HG03095 (cell line): ENCODE measurements around the gene PTPRN2.
"Not testable (repeated sequence)": the region's sequence is repeated elsewhere in the genome, so short reads cannot be mapped to it uniquely, and the experiment has no call there.

ENCODE experiments used
- ATAC-seq: cut with Tn5 transposase; IDR thresholded peaks from one replicate; pipeline ENCODE4 v1.9.1; 2021; ENCODE audit warnings: moderate library complexity; ENCODE audit not compliant: unreplicated experiment

PTPRN2 gene

GRCh38 chr7:157784041-157784835, 803.4 kb downstream of the PTPRN2 start:
- ATAC-seq, result no peak

GRCh38 chr7:157782041-157782440, 805.6 kb downstream of the PTPRN2 start:
- no peak for ATAC-seq

GRCh38 chr7:157780721-157781120, 806.9 kb downstream of the PTPRN2 start:
- ATAC-seq, result no peak

GRCh38 chr7:157780312-157780711, 807.3 kb downstream of the PTPRN2 start:
- no peak for ATAC-seq

- ATAC-seq, result no peak
These were observed 808.4 kb downstream of the PTPRN2 start for GRCh38 chr7:157779206-157779605.

- ATAC-seq, result not testable (repeated sequence)
These were observed 810.3 kb downstream of the PTPRN2 start for GRCh38 chr7:157777194-157777762.

GRCh38 chr7:157775560-157776332, 811.9 kb downstream of the PTPRN2 start:
- no peak for ATAC-seq

DNA sequence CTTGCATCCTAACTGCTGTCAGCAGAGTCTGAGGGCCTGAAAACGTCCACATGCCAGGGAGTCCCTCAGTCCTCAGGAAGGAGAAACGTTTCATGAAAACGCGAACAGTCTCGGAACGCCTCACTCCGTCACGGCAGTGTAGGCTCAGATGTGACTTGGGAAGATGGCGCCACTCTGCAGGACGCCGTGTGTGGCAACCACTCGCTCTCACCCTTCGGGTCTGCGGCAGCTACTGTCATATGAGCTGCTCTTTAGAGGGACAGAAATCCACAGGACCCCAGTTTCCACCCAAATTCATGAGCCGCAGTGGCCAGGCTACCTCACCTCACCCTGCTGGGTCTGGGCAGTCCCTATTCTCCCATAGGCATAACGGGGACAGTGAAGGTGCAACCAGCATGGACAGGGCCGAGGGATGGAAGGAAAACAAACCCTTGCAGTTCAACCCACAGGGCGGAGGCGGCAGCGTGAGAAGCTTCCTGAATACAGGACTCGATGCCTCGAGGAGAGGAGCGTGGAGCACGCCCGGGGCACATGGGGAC, 812.5 kb downstream of the PTPRN2 start:
- ATAC-seq, result no peak

- no peak for ATAC-seq
These were observed 813.1 kb downstream of the PTPRN2 start for GRCh38 chr7:157774495-157774894.

- ATAC-seq, result no peak
These were observed 814.3 kb downstream of the PTPRN2 start for GRCh38 chr7:157773361-157773760.

- ATAC-seq, result no peak
These were observed 815.0 kb downstream of the PTPRN2 start for GRCh38 chr7:157772486-157773130.

DNA sequence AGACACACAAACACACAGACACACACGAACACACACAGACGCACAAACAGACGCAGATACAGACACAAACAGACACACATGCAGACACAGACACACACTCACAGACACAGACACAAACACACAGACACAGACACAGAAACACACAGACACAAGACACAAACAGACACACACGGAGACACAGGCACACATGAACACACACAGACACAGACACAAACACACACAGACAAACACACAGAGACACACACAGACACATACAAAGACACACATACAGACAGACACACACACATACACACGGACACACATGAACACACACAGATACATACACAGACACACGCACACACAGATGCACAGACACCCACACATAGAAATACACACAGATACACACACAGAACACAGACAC, 815.9 kb downstream of the PTPRN2 start:
- no peak for ATAC-seq

GRCh38 chr7:157770716-157771320, 816.8 kb downstream of the PTPRN2 start:
- ATAC-seq, result no peak

GRCh38 chr7:157769526-157770215, 818.0 kb downstream of the PTPRN2 start:
- no peak for ATAC-seq

- ATAC-seq, result no peak
These were observed 818.5 kb downstream of the PTPRN2 start for GRCh38 chr7:157769086-157769485.

GRCh38 chr7:157768198-157768597, 819.4 kb downstream of the PTPRN2 start:
- ATAC-seq, result no peak

- ATAC-seq, result no peak
These were observed 820.0 kb downstream of the PTPRN2 start for GRCh38 chr7:157767506-157768197.

DNA sequence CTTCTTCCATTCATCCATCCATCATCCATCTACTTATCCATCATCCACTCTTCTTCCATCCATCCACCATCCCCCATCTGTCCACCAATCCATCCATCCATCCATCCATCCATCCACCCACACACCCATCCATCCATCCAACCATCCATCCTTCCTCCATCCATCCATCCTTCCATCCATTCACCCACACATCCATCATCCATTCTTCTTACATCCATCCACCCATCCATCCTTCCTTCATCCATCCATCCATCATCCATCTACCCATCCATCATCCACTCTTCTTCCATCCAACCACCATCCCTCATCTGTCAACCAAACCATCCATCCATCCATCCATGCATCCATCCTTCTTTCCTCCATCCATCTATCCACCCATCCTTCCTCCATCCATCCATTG, 821.5 kb downstream of the PTPRN2 start:
- ATAC-seq, result no peak

- ATAC-seq, result no peak
These were observed 822.6 kb downstream of the PTPRN2 start for GRCh38 chr7:157764946-157765537.
